ENCODE results near the gene RAG1.
"Not testable (repeated sequence)": the region's sequence is repeated elsewhere in the genome, so short reads cannot be mapped to it uniquely, and the experiment has no call there.

Gene RAG1

DNA sequence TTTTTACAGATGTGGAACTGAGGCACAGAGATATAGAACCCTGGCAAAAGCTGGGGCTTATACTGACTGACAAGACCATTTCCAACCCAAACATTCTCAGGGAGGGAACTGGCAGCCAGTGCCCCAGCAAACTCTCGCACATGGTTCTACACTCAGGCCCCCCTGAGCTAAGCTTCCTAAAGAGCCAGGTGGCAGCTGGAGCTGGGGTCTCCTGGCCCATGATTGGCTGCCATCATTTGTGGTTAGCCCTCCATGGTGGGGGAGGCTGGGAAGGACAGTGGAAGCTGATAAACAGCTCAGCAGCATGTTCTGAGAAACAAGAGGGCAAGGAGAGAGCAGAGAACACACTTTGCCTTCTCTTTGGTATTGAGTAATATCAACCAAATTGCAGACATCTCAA is at the start of gene RAG1:
RAG1 (plus strand) TSS at position 314 of the 400 bp plus-strand sequence. CDS start 5,298 bp downstream, outside the sequence.
- TF ChIP-seq, protein P1, sequence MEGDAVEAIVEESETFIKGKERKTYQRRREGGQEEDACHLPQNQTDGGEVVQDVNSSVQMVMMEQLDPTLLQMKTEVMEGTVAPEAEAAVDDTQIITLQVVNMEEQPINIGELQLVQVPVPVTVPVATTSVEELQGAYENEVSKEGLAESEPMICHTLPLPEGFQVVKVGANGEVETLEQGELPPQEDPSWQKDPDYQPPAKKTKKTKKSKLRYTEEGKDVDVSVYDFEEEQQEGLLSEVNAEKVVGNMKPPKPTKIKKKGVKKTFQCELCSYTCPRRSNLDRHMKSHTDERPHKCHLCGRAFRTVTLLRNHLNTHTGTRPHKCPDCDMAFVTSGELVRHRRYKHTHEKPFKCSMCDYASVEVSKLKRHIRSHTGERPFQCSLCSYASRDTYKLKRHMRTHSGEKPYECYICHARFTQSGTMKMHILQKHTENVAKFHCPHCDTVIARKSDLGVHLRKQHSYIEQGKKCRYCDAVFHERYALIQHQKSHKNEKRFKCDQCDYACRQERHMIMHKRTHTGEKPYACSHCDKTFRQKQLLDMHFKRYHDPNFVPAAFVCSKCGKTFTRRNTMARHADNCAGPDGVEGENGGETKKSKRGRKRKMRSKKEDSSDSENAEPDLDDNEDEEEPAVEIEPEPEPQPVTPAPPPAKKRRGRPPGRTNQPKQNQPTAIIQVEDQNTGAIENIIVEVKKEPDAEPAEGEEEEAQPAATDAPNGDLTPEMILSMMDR (IDR thresholded peaks at IDR 0.05; ENCODE audit: insufficient read depth, missing control alignments): no peak
- no peak for DNase-seq (ENCODE audit: insufficient read length, low spot score)
- no peak for FAIRE-seq

DNA sequence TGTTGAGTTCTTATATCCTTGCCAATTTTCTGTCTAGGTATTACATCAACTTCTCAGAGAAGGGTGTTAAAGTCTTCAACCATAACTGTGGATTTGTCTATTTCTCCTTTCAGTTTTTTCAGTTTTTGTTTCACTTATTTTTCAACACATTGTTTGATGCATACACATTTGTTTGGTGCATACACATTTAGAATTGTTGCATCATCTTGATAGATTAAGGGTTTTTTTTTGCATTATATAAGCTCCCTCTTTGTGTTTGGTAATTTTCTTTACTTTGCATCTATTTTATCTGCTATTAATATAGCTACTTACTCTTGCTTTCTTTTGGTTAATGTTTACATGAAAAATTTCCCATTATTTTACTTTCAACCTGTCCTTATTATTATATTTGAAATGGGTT is 37.0 kb upstream of the RAG1 start:
- FAIRE-seq (no peak), DNase-seq (ENCODE audit: insufficient read length, low spot score) (no peak)
- TF ChIP-seq, protein P1 (IDR thresholded peaks at IDR 0.05; ENCODE audit: insufficient read depth, missing control alignments): no peak

DNA sequence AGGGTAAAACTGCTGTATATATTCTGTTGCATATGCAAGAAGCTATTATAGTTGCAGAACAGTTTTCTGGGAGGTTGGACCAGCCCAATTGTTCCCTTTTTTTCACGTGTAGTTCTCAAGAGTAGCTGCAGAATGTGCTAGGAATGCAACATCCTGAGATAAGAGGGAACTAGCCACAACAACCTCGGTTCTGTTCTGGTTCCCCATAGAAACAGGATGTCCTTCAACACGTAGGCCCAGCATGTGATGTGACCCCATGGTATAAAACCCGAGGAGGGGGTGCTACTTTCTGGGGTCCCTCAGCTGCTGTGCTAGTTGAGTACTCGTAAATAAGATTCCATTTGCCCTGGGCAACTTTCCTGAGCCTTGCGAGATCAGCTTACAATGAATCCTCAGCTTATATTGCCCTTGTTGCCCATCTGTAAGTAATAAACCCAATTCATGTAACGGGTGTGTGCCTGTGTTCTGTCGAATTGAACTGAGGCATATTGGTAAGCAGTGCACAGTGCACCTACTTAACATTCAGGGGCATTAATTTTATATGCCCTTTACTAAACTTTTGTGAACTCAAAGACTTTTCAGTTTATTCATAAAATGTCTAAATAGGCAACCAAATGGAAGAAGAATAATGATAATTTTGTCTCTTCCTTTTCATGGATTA is 34.7 kb upstream of the RAG1 start:
- TF ChIP-seq, protein P1 (IDR thresholded peaks at IDR 0.05; ENCODE audit: insufficient read depth, missing control alignments): no peak
- FAIRE-seq (no peak), DNase-seq (ENCODE audit: insufficient read length, low spot score) (no peak)

GRCh38 chr11:36534276-36534840 is 33.4 kb upstream of the RAG1 start:
- TF ChIP-seq, protein P1 (IDR thresholded peaks at IDR 0.05; ENCODE audit: insufficient read depth, missing control alignments): no peak
- no peak for FAIRE-seq
- no peak for DNase-seq (ENCODE audit: insufficient read length, low spot score)

GRCh38 chr11:36540998-36541397 is 26.8 kb upstream of the RAG1 start:
- FAIRE-seq (no peak), DNase-seq (ENCODE audit: insufficient read length, low spot score) (no peak)
- TF ChIP-seq, protein P1 (IDR thresholded peaks at IDR 0.05; ENCODE audit: insufficient read depth, missing control alignments): peak; percentile 36

GRCh38 chr11:36550385-36551115 is 17.3 kb upstream of the RAG1 start:
- TF ChIP-seq, protein P1 (IDR thresholded peaks at IDR 0.05; ENCODE audit: insufficient read depth, missing control alignments): no peak
- FAIRE-seq: no peak
- DNase-seq (ENCODE audit: insufficient read length, low spot score): no peak

DNA sequence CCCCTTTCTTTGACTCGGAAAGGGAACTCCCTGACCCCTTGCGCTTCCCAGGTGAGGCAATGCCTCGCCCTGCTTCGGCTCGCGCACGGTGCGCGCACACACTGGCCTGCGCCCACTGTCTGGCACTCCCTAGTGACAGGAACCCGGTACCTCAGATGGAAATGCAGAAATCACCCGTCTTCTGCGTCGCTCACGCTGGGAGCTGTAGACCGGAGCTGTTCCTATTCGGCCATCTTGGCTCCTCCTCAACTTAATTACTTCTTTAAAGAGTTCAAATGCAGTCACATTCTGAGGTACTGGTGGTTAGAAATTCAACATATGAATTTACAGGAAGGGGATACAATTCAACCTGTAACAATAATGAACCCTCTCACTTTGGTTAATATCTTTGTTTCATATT is 10.4 kb upstream of the RAG1 start:
- not testable (repeated sequence) for FAIRE-seq; DNase-seq (ENCODE audit: insufficient read length, low spot score)
